Measurements from ENCODE around the gene DCAF17.

The DCAF17 gene

DNA sequence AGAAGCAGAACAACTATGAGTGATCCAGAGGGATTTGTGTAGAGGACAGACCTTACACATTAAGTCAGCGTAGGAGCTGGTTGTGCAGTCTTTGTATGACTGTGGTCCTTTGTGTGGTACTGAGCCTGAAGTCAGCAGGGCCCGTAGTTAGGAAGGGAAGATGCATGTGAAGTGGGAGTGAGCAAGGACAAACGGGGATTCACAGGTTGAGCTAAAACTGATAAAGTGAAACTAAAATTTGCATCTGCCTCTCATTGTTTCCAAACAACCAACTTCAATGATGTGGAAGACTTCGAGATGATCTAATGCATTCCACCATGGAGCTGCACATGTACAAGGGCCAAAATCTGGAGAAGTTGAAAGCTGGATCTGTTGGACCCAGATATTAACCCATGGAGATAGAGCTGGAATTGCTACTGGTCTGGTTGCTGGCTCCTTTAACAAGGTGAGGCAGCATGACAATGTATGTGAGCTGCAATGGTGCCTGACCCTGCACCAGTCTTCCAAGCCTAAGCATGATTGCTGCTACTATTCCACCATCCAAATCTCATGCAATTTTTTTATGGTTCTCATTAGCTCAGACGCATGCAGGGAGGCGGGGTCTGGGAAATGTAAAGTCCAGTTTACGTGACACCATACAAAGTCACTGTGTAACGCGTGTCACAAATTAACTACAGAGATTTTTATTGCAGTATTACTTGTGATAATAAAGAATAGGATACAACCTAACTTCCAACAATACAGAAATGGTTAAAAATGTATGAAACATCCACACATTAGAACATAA lies 76.1 kb downstream of the DCAF17 start:
- no peaks in the 10 kb centered on the region for H3K27me3 Mint-ChIP-seq
- no peaks in the 10 kb centered on the region for H3K9me3 Mint-ChIP-seq
- H3K36me3 Mint-ChIP-seq: no peaks in the 10 kb centered on the region
- ATAC-seq: peak; percentile 78
- H3K4me1 Mint-ChIP-seq: peaks cover 15% of the 10 kb centered on the region
- H3K27ac Mint-ChIP-seq: no peak overlapping the region
- no peak overlapping the region for H3K4me3 Mint-ChIP-seq

DNA sequence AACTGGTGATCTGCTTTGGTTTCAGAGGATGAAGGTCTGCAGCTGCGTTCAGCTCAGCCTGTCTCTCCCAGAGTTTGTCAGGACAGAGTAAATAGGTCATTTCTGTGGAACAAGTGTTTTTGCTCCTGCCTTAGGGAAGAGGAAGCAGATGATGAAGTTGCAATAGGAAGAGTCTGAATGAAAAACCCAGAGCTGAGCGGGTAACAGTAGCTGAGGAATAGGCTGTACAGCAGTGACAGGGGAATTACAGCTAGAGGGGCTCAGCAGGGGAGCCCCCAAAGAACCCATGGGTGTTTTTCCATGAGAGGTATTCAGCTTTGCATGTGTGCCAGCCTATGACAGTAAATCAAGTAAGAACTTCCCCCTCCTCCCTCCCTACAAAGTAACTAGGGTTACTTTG lies 78.0 kb downstream of the DCAF17 start:
- peak; percentile 40 for ATAC-seq
- Mint-ChIP-seq H3K36me3 (no peaks in the 10 kb centered on the region), H3K27ac (no peak overlapping the region), H3K4me3 (no peak overlapping the region), H3K4me1 (peaks cover 15% of the 10 kb centered on the region), H3K27me3 (no peaks in the 10 kb centered on the region), H3K9me3 (no peaks in the 10 kb centered on the region)

DNA sequence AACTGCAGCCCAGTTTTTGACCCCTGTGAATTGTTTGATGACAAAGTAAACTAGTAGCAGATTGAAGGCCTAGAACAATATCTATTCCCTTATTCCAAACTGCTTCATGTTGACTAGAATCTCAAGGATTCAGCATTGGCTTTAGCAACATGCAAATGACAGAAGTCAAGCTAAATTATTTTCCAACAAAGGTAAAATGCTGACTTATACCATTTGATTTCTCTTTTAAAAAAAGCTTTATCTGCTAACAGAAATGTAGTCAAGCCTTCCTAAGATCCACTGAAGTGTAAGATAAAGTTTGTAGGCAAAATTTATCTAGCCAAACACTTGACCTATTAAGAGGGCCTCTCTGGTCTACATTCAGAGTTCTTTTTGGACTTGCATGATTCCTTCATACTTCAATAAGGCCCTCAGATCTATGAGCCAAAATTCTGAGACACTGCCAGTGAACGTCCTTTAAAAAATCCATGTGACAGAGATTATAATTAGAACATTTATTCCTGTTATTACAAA lies 78.7 kb downstream of the DCAF17 start:
- Mint-ChIP-seq H3K4me3 (no peak overlapping the region), H3K4me1 (peaks cover 15% of the 10 kb centered on the region), H3K36me3 (peaks cover 2% of the 10 kb centered on the region), H3K27ac (no peak overlapping the region), H3K9me3 (no peaks in the 10 kb centered on the region), H3K27me3 (peaks cover 2% of the 10 kb centered on the region)
- no peak for ATAC-seq

DNA sequence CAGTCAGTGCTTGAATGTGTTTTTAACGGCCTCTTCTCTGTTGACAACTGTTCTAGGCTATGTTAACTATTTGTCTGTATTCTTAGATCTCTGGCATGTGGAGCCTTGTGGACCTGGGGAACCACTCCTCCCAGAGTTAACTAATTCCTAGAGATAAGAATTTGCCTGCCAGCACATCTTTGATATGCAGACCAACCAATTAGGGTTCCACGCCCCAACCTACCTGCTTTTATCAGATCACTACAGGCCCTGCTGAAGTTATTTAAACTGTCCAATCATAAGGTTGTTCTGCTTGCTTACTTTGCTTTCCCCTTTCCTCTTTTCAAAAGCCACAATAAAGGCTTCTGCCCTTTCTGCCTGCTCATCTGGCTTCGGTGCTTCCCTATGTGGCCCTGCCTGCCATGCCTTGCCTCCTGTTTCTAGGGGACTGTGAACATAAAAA lies 79.7 kb downstream of the DCAF17 start:
- no peak overlapping the region for H3K4me3 Mint-ChIP-seq
- H3K4me1 Mint-ChIP-seq: peaks cover 15% of the 10 kb centered on the region
- H3K36me3 Mint-ChIP-seq: peaks cover 7% of the 10 kb centered on the region
- peak; percentile 75 for ATAC-seq
- H3K9me3 Mint-ChIP-seq: no peaks in the 10 kb centered on the region
- H3K27me3 Mint-ChIP-seq: peaks cover 12% of the 10 kb centered on the region
- no peak overlapping the region for H3K27ac Mint-ChIP-seq

DNA sequence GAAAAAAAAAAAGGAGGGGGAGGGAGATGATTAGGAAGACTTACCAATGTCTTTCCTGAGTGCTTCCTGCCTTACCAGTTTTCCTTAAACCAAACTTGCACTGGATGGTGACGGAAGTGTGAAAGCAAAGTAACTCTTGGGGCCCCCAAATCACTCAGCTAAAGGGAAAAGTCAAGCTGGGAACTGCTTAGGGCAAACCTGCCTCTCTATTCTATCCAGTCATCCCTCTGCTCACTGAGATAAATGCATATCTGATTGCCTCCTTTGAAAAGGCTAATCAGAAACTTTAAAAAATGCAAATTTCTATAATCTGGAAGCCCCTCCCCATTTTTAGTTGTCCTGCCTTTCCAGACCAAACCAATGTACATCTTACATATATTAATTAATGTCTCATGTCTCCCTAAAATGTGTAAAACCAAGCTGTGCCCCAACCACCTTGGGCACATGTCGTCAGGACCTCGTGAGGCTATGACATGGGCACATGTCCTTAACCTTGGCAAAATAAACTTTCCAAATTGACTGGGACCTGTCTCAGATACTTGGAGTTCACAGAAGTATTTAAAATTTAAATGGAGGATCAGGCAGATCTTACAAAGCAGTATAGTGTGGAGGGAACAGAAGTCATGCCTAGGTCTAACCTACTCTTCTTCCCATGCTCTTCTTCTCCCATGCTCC lies 81.0 kb downstream of the DCAF17 start:
- ATAC-seq: no peak
- peaks cover 7% of the 10 kb centered on the region for H3K36me3 Mint-ChIP-seq
- no peak overlapping the region for H3K4me3 Mint-ChIP-seq
- H3K4me1 Mint-ChIP-seq: peaks cover 10% of the 10 kb centered on the region
- no peak overlapping the region for H3K27ac Mint-ChIP-seq
- H3K27me3 Mint-ChIP-seq: peaks cover 25% of the 10 kb centered on the region
- no peaks in the 10 kb centered on the region for H3K9me3 Mint-ChIP-seq

DNA sequence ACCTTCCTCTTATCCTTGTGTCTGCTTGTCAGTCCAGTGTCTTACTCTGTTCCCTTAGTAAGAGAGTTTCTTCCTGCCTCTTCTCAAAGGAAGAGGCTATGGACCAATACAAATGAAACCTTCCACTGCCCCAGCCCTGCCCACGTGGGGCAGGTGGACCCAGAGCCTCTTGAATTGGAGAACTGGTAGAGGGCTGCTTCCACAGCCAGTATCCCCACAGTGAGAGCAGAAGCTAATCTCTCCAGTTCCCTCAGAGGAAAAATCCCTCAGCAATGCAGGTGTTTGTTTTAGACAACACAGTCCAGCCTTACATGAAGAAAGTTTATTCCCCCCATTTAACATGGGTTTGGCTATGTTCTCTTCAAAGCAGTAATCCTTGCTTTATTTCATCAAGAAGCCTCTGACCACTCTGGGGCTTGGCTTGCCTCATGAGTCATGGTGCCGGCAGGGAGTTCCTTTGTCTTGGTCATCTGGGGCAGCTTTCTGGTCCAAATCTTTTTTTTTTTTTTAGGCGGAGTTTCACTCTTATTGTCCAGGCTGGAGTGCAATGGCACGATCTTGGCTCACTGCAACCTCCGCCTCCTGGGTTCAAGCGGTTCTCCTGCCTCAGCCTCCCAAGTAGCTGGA lies 81.8 kb downstream of the DCAF17 start:
- Mint-ChIP-seq H3K9me3 (no peaks in the 10 kb centered on the region), H3K4me3 (no peak overlapping the region), H3K27ac (no peak overlapping the region), H3K36me3 (peaks cover 7% of the 10 kb centered on the region), H3K27me3 (peaks cover 28% of the 10 kb centered on the region), H3K4me1 (peaks cover 9% of the 10 kb centered on the region)
- no peak for ATAC-seq

DNA sequence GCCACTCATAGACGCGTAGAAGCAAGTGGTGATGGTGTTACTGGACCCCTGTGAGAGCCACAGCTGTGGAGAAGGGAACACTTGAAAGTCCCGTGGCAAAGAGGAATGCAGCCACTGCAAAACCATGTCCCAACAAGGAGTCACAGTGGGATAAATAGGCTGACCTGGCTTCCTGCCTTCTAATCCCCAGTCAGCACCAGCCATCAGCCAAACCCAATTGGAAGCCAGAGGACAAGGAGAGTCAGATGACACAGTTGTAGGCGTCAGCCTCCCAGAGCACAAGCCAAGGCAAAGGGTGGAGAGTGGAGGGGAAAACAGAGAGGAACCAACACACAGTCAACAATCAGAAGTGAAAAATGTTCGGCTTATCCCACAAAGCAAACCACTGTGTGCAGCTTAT lies 82.8 kb downstream of the DCAF17 start:
- Mint-ChIP-seq H3K36me3 (peaks cover 7% of the 10 kb centered on the region), H3K9me3 (no peaks in the 10 kb centered on the region), H3K4me1 (peaks cover 11% of the 10 kb centered on the region), H3K4me3 (no peak overlapping the region), H3K27me3 (peaks cover 38% of the 10 kb centered on the region), H3K27ac (no peak overlapping the region)
- ATAC-seq: no peak

DNA sequence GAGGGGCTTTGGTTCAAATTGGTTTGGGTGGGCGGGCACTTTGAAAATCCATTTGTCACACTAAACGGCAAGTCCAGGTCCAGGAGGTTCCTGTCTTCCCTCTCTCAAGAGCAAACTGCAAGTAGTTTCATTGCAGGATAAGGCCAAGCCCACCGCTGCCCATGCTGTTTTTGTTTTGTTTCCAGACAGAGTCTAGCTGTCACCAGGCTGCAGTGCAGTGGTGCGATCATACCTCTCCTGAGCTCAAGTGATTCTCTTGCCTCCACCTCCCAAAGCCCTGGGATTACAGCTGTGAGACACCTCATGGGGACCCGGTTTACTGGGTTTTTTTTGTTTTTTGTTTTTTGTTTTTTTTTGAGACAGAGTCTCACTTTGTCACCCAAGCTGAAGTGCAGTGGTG lies 86.4 kb downstream of the DCAF17 start:
- Mint-ChIP-seq H3K36me3 (peaks cover 7% of the 10 kb centered on the region), H3K27me3 (peaks cover 64% of the 10 kb centered on the region), H3K4me3 (no peak overlapping the region), H3K4me1 (peaks cover 13% of the 10 kb centered on the region), H3K27ac (no peak overlapping the region), H3K9me3 (no peaks in the 10 kb centered on the region)
- ATAC-seq: no peak

DNA sequence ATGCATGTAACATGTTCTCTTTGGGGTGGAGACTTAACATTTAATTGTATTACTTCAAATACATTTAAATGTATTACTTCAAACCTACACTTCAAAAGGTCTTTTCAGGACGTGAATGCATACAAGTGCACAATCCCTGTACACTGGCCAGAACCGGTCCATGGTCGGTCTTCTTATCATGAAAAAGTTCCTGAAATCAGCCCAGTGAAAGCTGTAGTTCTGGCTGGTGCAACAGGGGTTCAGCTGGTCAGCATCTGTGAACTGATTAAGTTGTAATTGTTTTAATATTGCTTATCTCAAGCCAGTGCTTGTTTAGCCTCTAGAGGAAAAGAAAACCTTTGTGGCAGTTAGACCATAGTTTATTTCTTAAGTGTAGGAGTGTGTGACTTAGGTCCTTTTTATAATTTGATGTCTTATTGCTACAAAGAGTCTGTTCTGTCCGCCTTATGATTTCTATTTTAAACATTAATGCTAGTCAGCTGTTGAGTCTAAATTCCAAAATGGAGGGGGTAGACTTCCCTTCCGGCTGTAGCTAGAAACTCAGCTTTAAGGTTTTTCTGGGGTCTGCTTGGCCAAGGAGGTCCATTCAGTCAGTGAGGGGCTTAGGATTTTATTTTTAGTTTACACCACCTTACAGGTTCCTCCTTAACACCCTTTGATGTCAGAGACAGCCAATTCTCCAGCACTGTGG lies 87.5 kb downstream of the DCAF17 start:
- no peak for ATAC-seq
- Mint-ChIP-seq H3K9me3 (no peaks in the 10 kb centered on the region), H3K36me3 (peaks cover 7% of the 10 kb centered on the region), H3K27ac (no peak overlapping the region), H3K4me3 (peak overlapping the region; percentile 74), H3K4me1 (peaks cover 13% of the 10 kb centered on the region), H3K27me3 (peaks cover 67% of the 10 kb centered on the region)

DNA sequence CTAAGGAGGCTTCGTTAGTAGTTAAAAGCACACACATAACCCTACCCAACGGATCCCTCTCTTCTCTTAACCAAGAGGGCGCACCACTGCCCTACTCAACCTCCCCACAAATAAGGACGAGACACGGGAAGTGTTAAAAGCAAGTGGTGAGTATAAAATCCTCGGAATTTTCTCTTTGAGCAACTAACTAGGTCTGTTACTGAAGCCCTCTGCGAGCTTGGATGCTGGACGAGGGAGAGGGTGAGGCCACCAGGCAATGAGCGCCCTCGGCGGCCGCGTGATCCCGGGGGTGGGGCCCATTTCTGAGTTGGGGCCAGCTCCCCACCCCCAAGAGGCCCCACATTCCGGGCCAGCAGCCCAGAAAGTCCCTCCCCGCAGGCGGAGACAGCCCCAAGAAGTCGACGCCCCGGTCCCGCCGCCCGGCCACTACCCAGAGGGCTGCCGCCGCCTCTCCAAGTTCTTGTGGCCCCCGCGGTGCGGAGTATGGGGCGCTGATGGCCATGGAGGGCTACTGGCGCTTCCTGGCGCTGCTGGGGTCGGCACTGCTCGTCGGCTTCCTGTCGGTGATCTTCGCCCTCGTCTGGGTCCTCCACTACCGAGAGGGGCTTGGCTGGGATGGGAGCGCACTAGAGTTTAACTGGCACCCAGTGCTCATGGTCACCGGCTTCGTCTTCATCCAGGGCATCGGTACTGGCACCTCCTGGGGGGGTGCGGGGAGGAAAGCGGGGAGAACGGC lies 88.2 kb downstream of the DCAF17 start, which contains the start of gene CYBRD1:
CYBRD1 (plus strand) TSS at position 423 of the 736 bp plus-strand sequence; CDS start at position 495, 72 bp downstream.
- no peaks in the 10 kb centered on the region for H3K9me3 Mint-ChIP-seq
- H3K36me3 Mint-ChIP-seq: peaks cover 7% of the 10 kb centered on the region
- peak; percentile 48 for ATAC-seq
- H3K27ac Mint-ChIP-seq: no peak within 1 kb of the TSS
- peaks cover 68% of the 10 kb centered on the region for H3K27me3 Mint-ChIP-seq
- peak within 1 kb of the TSS; percentile 74 for H3K4me3 Mint-ChIP-seq
- H3K4me1 Mint-ChIP-seq: peaks cover 13% of the 10 kb centered on the region

DNA sequence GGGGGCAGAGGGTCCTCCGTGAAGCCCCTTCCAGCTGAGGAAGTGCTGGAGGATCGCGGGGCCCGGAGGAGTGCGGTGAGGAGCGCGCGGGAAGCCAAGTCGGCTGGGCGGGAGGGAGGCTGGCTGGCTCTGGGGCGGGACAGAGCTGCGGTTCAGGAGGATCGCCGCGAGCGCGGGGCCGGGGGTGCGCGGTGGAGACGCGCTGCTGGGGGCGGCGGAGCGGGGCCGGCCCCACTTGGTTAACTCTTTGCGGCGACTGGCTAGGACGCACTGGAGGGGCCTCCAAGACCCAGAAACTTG lies 88.7 kb downstream of the DCAF17 start:
- H3K4me1 Mint-ChIP-seq: peaks cover 13% of the 10 kb centered on the region
- peaks cover 71% of the 10 kb centered on the region for H3K27me3 Mint-ChIP-seq
- peaks cover 5% of the 10 kb centered on the region for H3K36me3 Mint-ChIP-seq
- H3K27ac Mint-ChIP-seq: no peak overlapping the region
- no peaks in the 10 kb centered on the region for H3K9me3 Mint-ChIP-seq
- ATAC-seq: peak; percentile 42
- peak overlapping the region; percentile 74 for H3K4me3 Mint-ChIP-seq

DNA sequence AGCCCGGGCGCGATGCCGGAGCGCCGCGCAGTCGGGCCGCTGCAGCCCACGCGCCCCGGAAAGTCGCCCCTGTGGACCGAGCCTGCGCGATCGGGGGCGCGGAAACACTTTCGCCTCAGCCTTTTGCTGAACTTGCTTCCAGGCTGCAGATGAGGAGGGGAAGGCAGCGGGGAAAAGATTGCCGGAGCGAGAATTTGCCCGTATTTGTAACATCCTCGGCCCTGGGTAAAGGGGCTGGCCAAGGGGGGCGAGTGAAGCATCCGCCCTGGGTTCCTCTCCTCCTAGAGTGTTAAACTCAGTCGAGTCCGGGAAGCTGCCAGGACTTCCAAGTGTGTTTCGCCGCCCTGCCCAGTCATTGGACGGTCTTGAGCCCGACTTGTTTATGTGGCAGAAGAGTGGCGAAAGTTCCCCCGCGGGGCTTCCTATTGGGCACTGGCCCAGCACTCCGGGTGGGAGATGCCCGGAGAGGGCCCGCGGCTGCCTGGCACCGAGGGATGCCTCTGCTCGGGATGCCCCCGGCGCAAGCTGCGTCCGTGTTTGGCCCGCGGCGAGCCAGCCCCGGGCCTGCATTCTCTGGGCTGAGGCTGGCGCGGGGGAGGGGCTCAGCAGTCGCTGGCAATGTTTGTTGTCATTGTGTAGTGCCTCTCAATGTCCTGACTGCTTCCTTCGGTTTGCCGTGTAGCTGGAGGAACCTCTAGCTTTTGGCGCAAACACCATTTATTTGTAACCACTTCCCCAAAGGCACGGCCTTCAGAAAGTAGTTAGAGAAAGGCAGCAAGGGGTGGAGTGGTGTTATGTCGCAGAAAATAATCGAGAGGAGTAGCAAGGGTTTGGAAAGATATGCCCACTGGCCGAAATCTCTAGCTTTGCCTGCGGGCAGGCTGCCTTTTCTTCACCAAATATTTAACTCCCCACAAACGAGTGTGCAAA lies 89.3 kb downstream of the DCAF17 start:
- ATAC-seq: peak; percentile 44
- peaks cover 13% of the 10 kb centered on the region for H3K4me1 Mint-ChIP-seq
- no peak overlapping the region for H3K27ac Mint-ChIP-seq
- H3K9me3 Mint-ChIP-seq: no peaks in the 10 kb centered on the region
- peak overlapping the region; percentile 74 for H3K4me3 Mint-ChIP-seq
- H3K36me3 Mint-ChIP-seq: no peaks in the 10 kb centered on the region
- peaks cover 71% of the 10 kb centered on the region for H3K27me3 Mint-ChIP-seq

DNA sequence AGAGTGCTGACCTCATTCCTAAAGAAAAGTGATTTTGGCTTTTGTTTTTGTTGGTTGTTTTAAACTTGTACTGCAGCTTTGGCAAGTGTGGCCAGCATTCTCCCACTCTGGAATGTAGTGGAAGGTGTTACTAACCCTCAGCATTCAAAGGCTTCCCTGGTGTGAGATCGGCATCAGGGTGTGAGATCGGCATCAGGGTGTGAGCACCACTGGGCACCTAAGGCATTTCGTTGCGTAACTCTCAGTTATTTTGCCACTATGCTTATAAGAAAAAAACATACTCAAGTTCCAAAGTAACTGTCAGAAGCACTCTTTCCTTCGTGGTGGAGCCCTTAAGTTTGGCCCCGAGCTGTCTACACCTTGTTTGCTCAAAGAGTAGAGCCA lies 90.0 kb downstream of the DCAF17 start:
- H3K9me3 Mint-ChIP-seq: no peaks in the 10 kb centered on the region
- H3K4me1 Mint-ChIP-seq: peaks cover 13% of the 10 kb centered on the region
- peak overlapping the region; percentile 11 for H3K4me3 Mint-ChIP-seq
- no peak overlapping the region for H3K27ac Mint-ChIP-seq
- ATAC-seq: no peak
- no peaks in the 10 kb centered on the region for H3K36me3 Mint-ChIP-seq
- H3K27me3 Mint-ChIP-seq: peaks cover 71% of the 10 kb centered on the region

DNA sequence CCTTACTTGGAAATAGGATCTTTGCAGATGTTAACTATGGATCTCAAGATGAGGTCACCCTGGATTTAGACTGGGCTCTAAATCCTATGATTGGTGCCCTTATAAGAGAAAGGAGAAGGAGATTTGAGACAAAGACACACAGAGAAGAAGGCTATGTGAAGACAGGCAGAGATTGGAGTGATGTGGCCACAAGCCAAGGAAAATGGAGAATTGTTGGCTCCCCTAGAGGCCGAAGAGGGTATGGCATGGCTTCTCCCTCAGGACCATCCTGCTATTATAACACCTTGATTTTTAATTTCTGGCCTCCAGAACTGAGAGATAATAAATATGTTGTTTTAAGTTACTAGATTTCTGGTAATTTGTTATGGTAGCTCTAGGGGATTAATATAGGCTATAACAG lies 95.9 kb downstream of the DCAF17 start:
- peaks cover 53% of the 10 kb centered on the region for H3K27me3 Mint-ChIP-seq

More for the DNA sequence above, 95.9 kb downstream of the DCAF17 start:
- ATAC-seq: no peak
- Mint-ChIP-seq H3K4me3 (no peak overlapping the region), H3K4me1 (no peaks in the 10 kb centered on the region), H3K27ac (no peak overlapping the region), H3K9me3 (peaks cover 4% of the 10 kb centered on the region), H3K36me3 (no peaks in the 10 kb centered on the region)
